Measurements from ENCODE around the gene APOA1. TPM values are rescaled to one million over a fixed set of nuclear protein-coding genes. Genes with fewer than 3 reads are reported as not detected.
A peak's percentile ranks its signal among the peaks of the same experiment; 100 is the strongest.

The APOA1 gene
- total and polyA plus RNA-seq, 7 donors: 0.30 to 4.9 (median 0.45) TPM; not detected in 1

- intact Hi-C loops (cut with DNase I): no loop called here
- Histone ChIP-seq H3K4me3 (no peak overlapping the region), H3K4me1 (peaks cover 11% of the 10 kb centered on the region), H3K27me3 (ENCODE audit: insufficient read depth in 3 of 3, low read length in 2 of 3) (no peaks in the 10 kb centered on the region), H3K27ac (no peak overlapping the region), H3K36me3 (ENCODE audit: insufficient read depth in 1 of 2, low read depth in 1 of 2) (no peaks in the 10 kb centered on the region), H3K9me3 (no peaks in the 10 kb centered on the region)
- DNase-seq (no peak), ATAC-seq (no peak)
- no peak for TF ChIP-seq CTCF (IDR thresholded peaks at IDR 0.05)
- WGBS, 3 donors: 93 to 100% (median 95%) methylated on average over 1 of the region's 1 CpG
Measured at GRCh38 chr11:116813170-116813569, 24.3 kb downstream of the APOA1 start.

- intact Hi-C loops (cut with DNase I): no loop called here
- Histone ChIP-seq H3K27me3 (ENCODE audit: insufficient read depth in 3 of 3, low read length in 2 of 3) (no peaks in the 10 kb centered on the region), H3K27ac (no peak overlapping the region), H3K4me1 (peaks cover 11% of the 10 kb centered on the region), H3K9me3 (no peaks in the 10 kb centered on the region), H3K36me3 (ENCODE audit: insufficient read depth in 1 of 2, low read depth in 1 of 2) (no peaks in the 10 kb centered on the region), H3K4me3 (no peak overlapping the region)
- ATAC-seq (no peak), DNase-seq (no peak)
- WGBS, 3 donors: 87 to 97% (median 96%) methylated on average over 4 of the region's 4 CpGs
- no peak for TF ChIP-seq CTCF (IDR thresholded peaks at IDR 0.05)
Measured at GRCh38 chr11:116812109-116812508, 25.3 kb downstream of the APOA1 start.

GRCh38 chr11:116811194-116811593, 26.2 kb downstream of the APOA1 start:
- Histone ChIP-seq H3K4me3 (no peak overlapping the region), H3K27ac (no peak overlapping the region), H3K27me3 (ENCODE audit: insufficient read depth in 3 of 3, low read length in 2 of 3) (no peaks in the 10 kb centered on the region), H3K36me3 (ENCODE audit: insufficient read depth in 1 of 2, low read depth in 1 of 2) (no peaks in the 10 kb centered on the region), H3K9me3 (no peaks in the 10 kb centered on the region), H3K4me1 (peaks cover 11% of the 10 kb centered on the region)
- TF ChIP-seq CTCF (IDR thresholded peaks at IDR 0.05): no peak
- intact Hi-C loops (cut with DNase I): no loop called here
- ATAC-seq (no peak), DNase-seq (no peak)
- 85 to 89% (median 86%) methylated on average over 3 of the region's 3 CpGs for WGBS, 3 donors

- no peaks in the 10 kb centered on the region for H3K27me3 ChIP-seq (ENCODE audit: insufficient read depth in 3 of 3, low read length in 2 of 3)
- H3K4me1 ChIP-seq: no peaks in the 10 kb centered on the region
- no peak for TF ChIP-seq CTCF (IDR thresholded peaks at IDR 0.05)
- H3K27ac ChIP-seq: no peak overlapping the region
- no peaks in the 10 kb centered on the region for H3K36me3 ChIP-seq (ENCODE audit: insufficient read depth in 1 of 2, low read depth in 1 of 2)
- intact Hi-C loops (cut with DNase I): no loop called here
- 67 to 69% (median 68%) methylated on average over 14 of the region's 14 CpGs for WGBS, 3 donors
- no peaks in the 10 kb centered on the region for H3K9me3 ChIP-seq
- ATAC-seq (peak in 3 of 4 donors; percentile 58 to 71 (median 59)), DNase-seq (no peak)
- no peak overlapping the region for H3K4me3 ChIP-seq
Measured at GRCh38 chr11:116808262-116809175, 28.9 kb downstream of the APOA1 start.
